Liver (tissue), 9 donors: ENCODE data around the gene NTNG1. TPM values are rescaled to one million over a fixed set of nuclear protein-coding genes. Genes with fewer than 3 reads are reported as not detected.

Experiments
- DNase-seq: peaks from one replicate; pipeline ENCODE4 v3.0.0-alpha.2; 2017; ENCODE audit warnings: low spot score
- H3K27ac ChIP-seq, 2 donors: one replicate each; pipeline ENCODE4 v1.7.0; 2013; ENCODE audit warnings: inconsistent platforms in 2 of 2, low read length in 2 of 2, control low read depth in 1 of 2, low read depth in 1 of 2, mild to moderate bottlenecking in 1 of 2
- H3K27me3 ChIP-seq, 4 donors: one replicate each; pipeline versions ENCODE4 v1.6.1 to v1.7.0; 2013; ENCODE audit warnings: low read length in 3 of 4, inconsistent platforms in 1 of 4, mild to moderate bottlenecking in 1 of 4, moderate library complexity in 1 of 4; ENCODE audit not compliant: control insufficient read depth in 4 of 4, insufficient read depth in 4 of 4
- H3K36me3 ChIP-seq, 4 donors: one replicate each; pipeline versions ENCODE4 v1.6.1 to v1.7.0; 2013; ENCODE audit warnings: low read length in 3 of 4, mild to moderate bottlenecking in 3 of 4, low read depth in 1 of 4, moderate library complexity in 1 of 4; ENCODE audit not compliant: control insufficient read depth in 4 of 4, insufficient read depth in 3 of 4
- H3K4me1 ChIP-seq, 4 donors: one replicate each; pipeline versions ENCODE4 v1.6.1 to v1.7.0; 2013; ENCODE audit warnings: low read length in 3 of 4, mild to moderate bottlenecking in 3 of 4, moderate library complexity in 1 of 4; ENCODE audit not compliant: control insufficient read depth in 4 of 4, insufficient read depth in 4 of 4
- H3K4me3 ChIP-seq, 3 donors: one replicate each; pipeline versions ENCODE4 v1.6.1 to v1.7.0; 2013; ENCODE audit warnings: low read length in 3 of 3, control low read depth in 1 of 3, low read depth in 1 of 3, mild to moderate bottlenecking in 1 of 3
- H3K9ac ChIP-seq, 2 donors: one replicate each; pipeline ENCODE4 v1.7.0; 2013; ENCODE audit warnings: low read length in 2 of 2, mild to moderate bottlenecking in 2 of 2, moderate library complexity in 2 of 2, control low read depth in 1 of 2, low read depth in 1 of 2
- H3K9me3 ChIP-seq, 4 donors: one replicate each; pipeline versions ENCODE4 v1.6.1 to v1.7.0; 2013; ENCODE audit warnings: low read length in 3 of 4; ENCODE audit not compliant: control insufficient read depth in 4 of 4
- EGR1 ChIP-seq, 2 donors: IDR thresholded peaks; 2 replicates each; pipeline ENCODE4 v1.6.1; 2016 to 2018; ENCODE audit warnings: antibody characterized with exemption in 2 of 2, low read depth in 2 of 2
- FOXA1 ChIP-seq: IDR thresholded peaks from 2 replicates; pipeline ENCODE4 v1.6.1; 2016; ENCODE audit warnings: antibody characterized with exemption
- FOXA2 ChIP-seq: IDR thresholded peaks from 2 replicates; pipeline ENCODE4 v1.6.1; 2016; ENCODE audit warnings: antibody characterized with exemption
- HNF4G ChIP-seq: IDR thresholded peaks from 2 replicates; pipeline ENCODE4 v1.6.1; 2016; ENCODE audit warnings: antibody characterized with exemption
- JUND ChIP-seq, 2 donors: IDR thresholded peaks; 2 replicates each; pipeline ENCODE4 v1.6.1; 2016; ENCODE audit warnings: antibody characterized with exemption in 2 of 2
- RAD21 ChIP-seq, 2 donors: IDR thresholded peaks; 2 replicates each; pipeline ENCODE4 v1.6.1; 2016; ENCODE audit warnings: antibody characterized with exemption in 2 of 2, mild to moderate bottlenecking in 2 of 2
- RXRA ChIP-seq, 2 donors: IDR thresholded peaks; 2 replicates each; pipeline ENCODE4 v1.6.1; 2017 to 2018; ENCODE audit warnings: antibody characterized with exemption in 2 of 2, mild to moderate bottlenecking in 1 of 2
- TAF1 ChIP-seq: conservative IDR thresholded peaks from 2 replicates; pipeline ENCODE4 v1.6.1; 2016; ENCODE audit warnings: antibody characterized with exemption, mild to moderate bottlenecking
- YY1 ChIP-seq: IDR thresholded peaks from 2 replicates; pipeline ENCODE4 v1.6.1; 2016; ENCODE audit warnings: antibody characterized with exemption, mild to moderate bottlenecking
- WGBS: extraction: QIAGEN DNeasy Blood & Tissue Kit; methylation state at CpG from one replicate; pipeline ENCODE4 v1.1.7; 2013; 5-methylcytosine and 5-hydroxymethylcytosine counted together
- polyA plus RNA-seq, 2 donors: library from polyadenylated mRNA; stranded (reverse) in 1 of 2; unstranded in 1 of 2; fragments of 200-250 nt in 1 of 2; fragments of >200 nt in 1 of 2; fragmentation: Nextera tagmentation in 1 of 2; extraction: Ambion mirVana in 1 of 2; gene quantifications; one replicate each; pipeline versions ENCODE4 v1.2.1 to v1.2.3, GENCODE V29; 2013 to 2015
- total RNA-seq, 2 donors: library from RNA; depleted of rRNA; stranded (reverse); fragments of >200 nt; gene quantifications; one replicate each; pipeline ENCODE4 v1.2.3, GENCODE V29; 2014
- TF ChIP-seq, protein P1 (sequence below): fragments of 150-350 bp; IDR thresholded peaks from 2 replicates; pipeline ENCODE4 v1.5.1; 2017; ENCODE audit warnings: improper control_type of control experiment, low read depth, low read length; ENCODE audit not compliant: missing input control
- TF ChIP-seq, protein P2 (sequence below): IDR thresholded peaks from 2 replicates; pipeline ENCODE4 v1.6.1; 2016; ENCODE audit warnings: antibody characterized with exemption
- donor health status: healthy.
- donor health status: healthy.
- donor health status: healthy.
- donor health status: healthy.
- donor health status: healthy.

Gene NTNG1
- total and polyA plus RNA-seq, 4 donors: under 0.01 TPM; not detected in 2

DNA sequence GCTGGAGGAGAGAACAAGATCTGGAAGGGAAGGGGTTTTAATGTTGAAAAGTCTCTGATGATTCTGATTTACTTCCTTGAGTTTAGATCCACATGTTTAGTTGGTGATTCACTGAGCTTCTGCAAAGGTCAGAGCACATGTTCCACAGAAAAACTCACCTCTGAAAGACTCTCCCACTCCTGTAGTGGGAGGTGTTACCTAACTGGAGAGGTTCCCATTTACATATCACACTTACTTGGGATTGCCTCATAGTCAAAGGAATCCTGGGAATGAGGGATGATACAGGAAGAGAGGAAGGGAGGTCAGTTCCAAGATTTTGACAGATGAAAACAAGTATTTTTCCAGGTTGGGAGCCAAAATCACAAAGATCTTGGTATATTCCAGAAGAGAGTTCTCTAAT lies 2.7 kb upstream of the NTNG1 start:
- no peak overlapping the region for H3K9ac ChIP-seq
- no peaks in the 10 kb centered on the region for H3K9me3 ChIP-seq
- TF ChIP-seq RXRA (IDR thresholded peaks at IDR 0.05) (no peak), HNF4G (no peak)
- no peaks in the 10 kb centered on the region for H3K36me3 ChIP-seq
- peaks cover 0 to 7% (median 3%) of the 10 kb centered on the region in 4 donors for H3K27me3 ChIP-seq
- DNase-seq: no peak
- no peak overlapping the region for H3K27ac ChIP-seq
- no peak overlapping the region for H3K4me3 ChIP-seq
- H3K4me1 ChIP-seq: peaks cover 15 to 25% (median 19%) of the 10 kb centered on the region in 4 donors

DNA sequence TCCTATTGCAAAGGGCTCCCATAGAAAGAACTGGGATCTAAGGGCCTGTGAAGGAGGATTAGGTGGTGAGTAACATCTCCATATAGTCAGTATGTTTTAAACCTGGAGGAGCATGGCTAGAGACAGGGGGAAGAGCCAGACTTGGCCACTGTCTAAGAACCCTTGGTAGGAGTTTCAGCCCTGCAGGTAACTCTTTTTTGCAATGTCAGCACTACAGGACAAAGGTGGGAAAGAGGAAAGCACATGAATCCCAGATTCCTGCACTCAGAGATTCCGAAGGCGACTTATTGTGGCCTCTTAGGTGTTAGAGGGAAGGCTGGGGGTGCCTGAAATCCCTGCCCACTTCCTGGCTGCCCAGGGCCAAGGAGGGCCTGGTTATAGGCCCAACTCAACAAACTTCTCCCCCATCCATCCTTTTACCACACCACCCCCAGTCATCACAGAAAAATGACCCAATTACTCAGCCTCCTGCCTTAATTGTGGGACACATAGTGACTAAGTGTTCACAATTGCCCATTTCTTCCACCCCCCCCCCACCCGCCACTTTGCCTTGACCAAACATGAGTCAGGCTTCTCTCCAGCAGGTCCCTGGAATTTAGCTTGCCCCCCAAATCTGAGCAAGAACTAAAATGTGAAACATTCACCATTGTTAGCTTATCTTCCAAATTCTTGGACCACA lies 1.9 kb upstream of the NTNG1 start:
- no peak for DNase-seq
- no peak overlapping the region for H3K4me3 ChIP-seq
- H3K27me3 ChIP-seq: peaks cover 0 to 12% (median 3%) of the 10 kb centered on the region in 4 donors
- H3K9me3 ChIP-seq: no peaks in the 10 kb centered on the region
- no peak overlapping the region for H3K9ac ChIP-seq
- H3K27ac ChIP-seq: no peak overlapping the region
- 73% methylated on average over 3 of the region's 3 CpGs for WGBS
- peaks cover 15 to 25% (median 19%) of the 10 kb centered on the region in 4 donors for H3K4me1 ChIP-seq
- H3K36me3 ChIP-seq: no peaks in the 10 kb centered on the region
- TF ChIP-seq FOXA1 (no peak), FOXA2 (no peak), JUND (IDR thresholded peaks at IDR 0.05) (no peak)
- TF ChIP-seq, protein P1, sequence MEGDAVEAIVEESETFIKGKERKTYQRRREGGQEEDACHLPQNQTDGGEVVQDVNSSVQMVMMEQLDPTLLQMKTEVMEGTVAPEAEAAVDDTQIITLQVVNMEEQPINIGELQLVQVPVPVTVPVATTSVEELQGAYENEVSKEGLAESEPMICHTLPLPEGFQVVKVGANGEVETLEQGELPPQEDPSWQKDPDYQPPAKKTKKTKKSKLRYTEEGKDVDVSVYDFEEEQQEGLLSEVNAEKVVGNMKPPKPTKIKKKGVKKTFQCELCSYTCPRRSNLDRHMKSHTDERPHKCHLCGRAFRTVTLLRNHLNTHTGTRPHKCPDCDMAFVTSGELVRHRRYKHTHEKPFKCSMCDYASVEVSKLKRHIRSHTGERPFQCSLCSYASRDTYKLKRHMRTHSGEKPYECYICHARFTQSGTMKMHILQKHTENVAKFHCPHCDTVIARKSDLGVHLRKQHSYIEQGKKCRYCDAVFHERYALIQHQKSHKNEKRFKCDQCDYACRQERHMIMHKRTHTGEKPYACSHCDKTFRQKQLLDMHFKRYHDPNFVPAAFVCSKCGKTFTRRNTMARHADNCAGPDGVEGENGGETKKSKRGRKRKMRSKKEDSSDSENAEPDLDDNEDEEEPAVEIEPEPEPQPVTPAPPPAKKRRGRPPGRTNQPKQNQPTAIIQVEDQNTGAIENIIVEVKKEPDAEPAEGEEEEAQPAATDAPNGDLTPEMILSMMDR: no peak

DNA sequence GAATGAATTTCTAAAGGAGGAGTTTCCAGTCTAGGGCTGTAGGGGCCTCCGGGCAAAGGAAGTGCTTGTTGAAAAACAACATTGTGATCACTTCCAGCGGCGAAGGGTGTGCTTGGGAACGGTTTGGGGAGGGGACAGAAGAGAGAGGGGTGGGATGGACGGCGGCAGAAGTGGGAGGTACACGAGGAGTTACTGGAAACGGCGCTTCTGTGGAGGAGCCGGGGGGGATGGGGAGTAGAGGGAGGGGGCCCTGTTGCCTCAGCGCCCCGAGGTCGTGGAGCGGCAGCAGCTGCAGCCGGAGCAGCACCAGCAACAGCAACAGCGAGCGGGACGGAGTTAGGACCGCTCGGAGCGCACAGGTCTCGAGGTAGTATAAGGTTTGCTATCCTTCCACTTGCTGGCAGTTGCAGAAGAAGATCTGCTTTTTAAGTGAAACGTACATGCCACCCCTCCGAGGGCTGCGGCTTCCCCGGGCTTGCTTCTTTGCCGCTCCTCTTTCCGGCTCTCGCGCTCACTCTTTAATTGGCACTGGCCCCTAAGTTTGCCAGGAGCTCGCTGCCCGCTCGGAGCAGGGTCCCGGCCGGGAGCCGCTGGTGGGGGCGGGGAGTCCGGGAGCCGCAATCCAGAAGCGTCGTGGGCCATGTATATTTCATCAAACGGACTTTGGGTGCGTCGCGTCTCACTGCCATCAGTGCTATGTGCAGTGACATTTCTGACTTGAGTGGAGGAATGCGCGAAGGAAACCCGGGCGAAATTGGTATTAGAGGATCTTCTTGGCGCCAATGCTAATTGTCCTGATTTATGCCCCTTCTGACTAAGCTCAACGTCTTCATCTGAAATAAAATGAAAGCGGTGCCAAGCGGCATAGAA lies 771 bp upstream of the NTNG1 start:
- WGBS: 1% methylated on average over 53 of the region's 53 CpGs
- Histone ChIP-seq H3K27me3 (peaks cover 0 to 16% (median 4%) of the 10 kb centered on the region in 4 donors), H3K36me3 (no peaks in the 10 kb centered on the region), H3K27ac (no peak overlapping the region), H3K4me1 (peaks cover 15 to 25% (median 19%) of the 10 kb centered on the region in 4 donors), H3K4me3 (peak overlapping the region in 2 of 3 donors; percentile 18 to 63), H3K9me3 (no peaks in the 10 kb centered on the region), H3K9ac (no peak overlapping the region)
- TF ChIP-seq EGR1 (IDR thresholded peaks at IDR 0.05; ENCODE audit: low read depth in 2 of 2) (no peak), FOXA1 (no peak), FOXA2 (no peak), TAF1 (no peak), RAD21 (IDR thresholded peaks at IDR 0.05) (no peak), JUND (IDR thresholded peaks at IDR 0.05) (no peak), YY1 (no peak)
- TF ChIP-seq, protein P2, sequence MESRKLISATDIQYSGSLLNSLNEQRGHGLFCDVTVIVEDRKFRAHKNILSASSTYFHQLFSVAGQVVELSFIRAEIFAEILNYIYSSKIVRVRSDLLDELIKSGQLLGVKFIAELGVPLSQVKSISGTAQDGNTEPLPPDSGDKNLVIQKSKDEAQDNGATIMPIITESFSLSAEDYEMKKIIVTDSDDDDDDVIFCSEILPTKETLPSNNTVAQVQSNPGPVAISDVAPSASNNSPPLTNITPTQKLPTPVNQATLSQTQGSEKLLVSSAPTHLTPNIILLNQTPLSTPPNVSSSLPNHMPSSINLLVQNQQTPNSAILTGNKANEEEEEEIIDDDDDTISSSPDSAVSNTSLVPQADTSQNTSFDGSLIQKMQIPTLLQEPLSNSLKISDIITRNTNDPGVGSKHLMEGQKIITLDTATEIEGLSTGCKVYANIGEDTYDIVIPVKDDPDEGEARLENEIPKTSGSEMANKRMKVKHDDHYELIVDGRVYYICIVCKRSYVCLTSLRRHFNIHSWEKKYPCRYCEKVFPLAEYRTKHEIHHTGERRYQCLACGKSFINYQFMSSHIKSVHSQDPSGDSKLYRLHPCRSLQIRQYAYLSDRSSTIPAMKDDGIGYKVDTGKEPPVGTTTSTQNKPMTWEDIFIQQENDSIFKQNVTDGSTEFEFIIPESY: no peak
- DNase-seq: no peak
